Large intestine (tissue), 3 donors: Measurements from ENCODE around the gene SLC6A12. TPM values are rescaled to one million over a fixed set of nuclear protein-coding genes. Genes with fewer than 3 reads are reported as not detected.
A peak's percentile ranks its signal among the peaks of the same experiment; 100 is the strongest.

Experiments used
- DNase-seq, 2 donors: peaks; one replicate each; pipeline versions ENCODE4 v3.0.0 to v3.0.0-alpha.2; 2013
- H3K27ac ChIP-seq: one replicate; pipeline ENCODE4 v1.5.1; 2013; ENCODE audit warnings: low read length
- H3K27me3 ChIP-seq: 2 replicates; pipeline ENCODE4 v1.6.1; 2013; ENCODE audit warnings: low read length; ENCODE audit not compliant: control insufficient read depth, insufficient read depth
- H3K36me3 ChIP-seq: 2 replicates; pipeline ENCODE4 v1.6.1; 2013; ENCODE audit warnings: low read length; ENCODE audit not compliant: control insufficient read depth, insufficient read depth
- H3K4me1 ChIP-seq: one replicate; pipeline ENCODE4 v1.6.1; 2013; ENCODE audit warnings: low read length; ENCODE audit not compliant: control insufficient read depth, insufficient read depth
- H3K4me3 ChIP-seq: one replicate; pipeline ENCODE4 v1.5.1; 2013; ENCODE audit warnings: low read length
- H3K9me3 ChIP-seq: one replicate; pipeline ENCODE4 v1.6.1; 2013; ENCODE audit warnings: mild to moderate bottlenecking, low read depth, low read length, moderate library complexity; ENCODE audit not compliant: control insufficient read depth
- WGBS: methylation state at CpG from one replicate; pipeline ENCODE4 v1.1.5; 2013; ENCODE audit warnings: low lambda C conversion rate; ENCODE audit not compliant: insufficient coverage; 5-methylcytosine and 5-hydroxymethylcytosine counted together
- polyA plus RNA-seq: library from polyadenylated mRNA; unstranded; fragments of 120-200 nt; gene quantifications from one replicate; pipeline ENCODE4 v1.2.1, GENCODE V29; 2013

Gene SLC6A12
- polyA plus RNA-seq, 1 donor = 0.27 TPM

- Histone ChIP-seq H3K27ac (peak overlapping the region; percentile 88), H3K9me3 (no peaks in the 10 kb centered on the region), H3K27me3 (no peaks in the 10 kb centered on the region), H3K4me1 (peaks cover 16% of the 10 kb centered on the region), H3K4me3 (no peak overlapping the region), H3K36me3 (no peaks in the 10 kb centered on the region)
- WGBS = no CpG with 5 or more reads among the region's 11 CpGs
- peak; percentile 78 to 85 for DNase-seq
These were observed 60.7 kb downstream of the SLC6A12 start for GRCh38 chr12:153080-153746.

- peak; percentile 92 to 97 for DNase-seq
- H3K4me1 ChIP-seq = peaks cover 16% of the 10 kb centered on the region
- H3K9me3 ChIP-seq = no peaks in the 10 kb centered on the region
- WGBS = no CpG with 5 or more reads among the region's 3 CpGs
- H3K27ac ChIP-seq = peak overlapping the region; percentile 88
- no peaks in the 10 kb centered on the region for H3K36me3 ChIP-seq
- no peaks in the 10 kb centered on the region for H3K27me3 ChIP-seq
- H3K4me3 ChIP-seq = no peak overlapping the region
These were observed 61.5 kb downstream of the SLC6A12 start for GRCh38 chr12:152440-152839.

GRCh38 chr12:151579-151978 is 62.4 kb downstream of the SLC6A12 start:
- 80% methylated on average over 2 of the region's 5 CpGs for whole genome bisulfite sequencing
- H3K27me3 ChIP-seq = no peaks in the 10 kb centered on the region
- no peak overlapping the region for H3K27ac ChIP-seq
- DNase-seq = no peak
- H3K4me1 ChIP-seq = peaks cover 16% of the 10 kb centered on the region
- H3K9me3 ChIP-seq = no peaks in the 10 kb centered on the region
- no peaks in the 10 kb centered on the region for H3K36me3 ChIP-seq
- H3K4me3 ChIP-seq = no peak overlapping the region

GRCh38 chr12:148676-149416 is 65.1 kb downstream of the SLC6A12 start:
- H3K36me3 ChIP-seq = no peaks in the 10 kb centered on the region

GRCh38 chr12:147242-147641 is 66.7 kb downstream of the SLC6A12 start:
- WGBS = no CpG with 5 or more reads among the region's 9 CpGs
- DNase-seq = no peak
- no peaks in the 10 kb centered on the region for H3K9me3 ChIP-seq

More at GRCh38 chr12:148676-149416, 65.1 kb downstream of the SLC6A12 start:
- Histone ChIP-seq H3K9me3 (no peaks in the 10 kb centered on the region), H3K27ac (no peak overlapping the region), H3K27me3 (no peaks in the 10 kb centered on the region), H3K4me3 (no peak overlapping the region), H3K4me1 (peaks cover 41% of the 10 kb centered on the region)
- WGBS = 100% methylated on average over 2 of the region's 18 CpGs
- DNase-seq = no peak

GRCh38 chr12:145369-145960 is 68.5 kb downstream of the SLC6A12 start:
- Histone ChIP-seq H3K4me1 (peaks cover 43% of the 10 kb centered on the region), H3K27me3 (no peaks in the 10 kb centered on the region)
- peak in 1 of 2 donors; percentile 56 for DNase-seq

More at GRCh38 chr12:147242-147641, 66.7 kb downstream of the SLC6A12 start:
- Histone ChIP-seq H3K4me1 (peaks cover 47% of the 10 kb centered on the region), H3K36me3 (no peaks in the 10 kb centered on the region), H3K4me3 (no peak overlapping the region), H3K27me3 (no peaks in the 10 kb centered on the region), H3K27ac (no peak overlapping the region)

GRCh38 chr12:144650-145284 is 69.2 kb downstream of the SLC6A12 start:
- peak; percentile 71 to 87 for DNase-seq

More at GRCh38 chr12:145369-145960, 68.5 kb downstream of the SLC6A12 start:
- Histone ChIP-seq H3K4me3 (no peak overlapping the region), H3K36me3 (no peaks in the 10 kb centered on the region), H3K9me3 (no peaks in the 10 kb centered on the region), H3K27ac (peak overlapping the region; percentile 90)
- no CpG with 5 or more reads among the region's 14 CpGs for WGBS

GRCh38 chr12:143964-144649 is 69.8 kb downstream of the SLC6A12 start:
- Histone ChIP-seq H3K27me3 (peaks cover 9% of the 10 kb centered on the region), H3K9me3 (peaks cover 2% of the 10 kb centered on the region), H3K4me3 (no peak overlapping the region), H3K4me1 (peaks cover 46% of the 10 kb centered on the region), H3K27ac (peak overlapping the region; percentile 90), H3K36me3 (no peaks in the 10 kb centered on the region)
- peak; percentile 93 to 96 for DNase-seq
- WGBS = no CpG with 5 or more reads among the region's 19 CpGs

More at GRCh38 chr12:144650-145284, 69.2 kb downstream of the SLC6A12 start:
- Histone ChIP-seq H3K27me3 (peaks cover 2% of the 10 kb centered on the region), H3K36me3 (no peaks in the 10 kb centered on the region), H3K27ac (peak overlapping the region; percentile 90), H3K9me3 (no peaks in the 10 kb centered on the region), H3K4me3 (no peak overlapping the region), H3K4me1 (peaks cover 43% of the 10 kb centered on the region)
- no CpG with 5 or more reads among the region's 5 CpGs for WGBS

- Histone ChIP-seq H3K27me3 (peaks cover 22% of the 10 kb centered on the region), H3K4me1 (peaks cover 43% of the 10 kb centered on the region), H3K9me3 (peaks cover 9% of the 10 kb centered on the region), H3K27ac (no peak overlapping the region), H3K36me3 (no peaks in the 10 kb centered on the region), H3K4me3 (no peak overlapping the region)
- DNase-seq = no peak
- 80% methylated on average over 1 of the region's 5 CpGs for WGBS
These were observed 73.8 kb downstream of the SLC6A12 start for GRCh38 chr12:140162-140561.
